SK-N-SH treated with all-trans-retinoic acid at 6 μM for 48 hours (cell line): ENCODE results near the gene IGFBP4.

ENCODE experiments used
- CSDC2 ChIP-seq: fragments of 250-450 bp; sonication (Bioruptor Pico); IDR thresholded peaks from 2 replicates; pipeline ENCODE4 v1.5.0; 2020; ENCODE audit warnings: mild to moderate bottlenecking, moderate library complexity
- TSHZ2 ChIP-seq: fragments of 250-450 bp; sonication (Bioruptor Pico); IDR thresholded peaks from 2 replicates; pipeline ENCODE4 v1.5.0; 2020; ENCODE audit warnings: mild to moderate bottlenecking, moderate library complexity

- no peak for TF ChIP-seq CSDC2
- no peak for TF ChIP-seq TSHZ2
Measured at GRCh38 chr17:40491486-40491885, 48.2 kb downstream of the IGFBP4 start.
